Keratinocyte (primary cell): ENCODE results near the gene MUCL1. TPM values are rescaled to one million over a fixed set of nuclear protein-coding genes. Genes with fewer than 3 reads are reported as not detected.

Source experiments
- DNase-seq: peaks from one replicate; pipeline ENCODE4 v3.0.0-alpha.2; 2011; ENCODE audit warnings: low read depth, missing footprints, low spot score
- FAIRE-seq: peaks from 2 replicates; lab custom pipeline; 2011; peaks lifted over from hg19 to GRCh38; lab: Jason Lieb, UNC
- H2AFZ ChIP-seq: 2 replicates; pipeline ENCODE4 v1.6.0; 2012; ENCODE audit warnings: low read length, control low read depth, inconsistent platforms; ENCODE audit not compliant: control insufficient read depth
- H3K27ac ChIP-seq: 2 replicates; pipeline ENCODE4 v1.5.1; 2011; ENCODE audit warnings: low read length; ENCODE audit not compliant: control insufficient read depth, insufficient read depth
- H3K27me3 ChIP-seq: 3 replicates; pipeline ENCODE4 v1.6.0; 2011; ENCODE audit warnings: low read length; ENCODE audit not compliant: control insufficient read depth, insufficient read depth; ENCODE audit errors: extremely low read depth
- H3K36me3 ChIP-seq, 2 experiments: 2 replicates in 1 of 2; 3 replicates in 1 of 2; pipeline ENCODE4 v1.5.1; 2011; ENCODE audit warnings: low read length in 2 of 2, mild to moderate bottlenecking in 1 of 2; ENCODE audit not compliant: control insufficient read depth in 2 of 2, insufficient read depth in 2 of 2; ENCODE audit errors: extremely low read depth in 1 of 2
- H3K4me1 ChIP-seq: 3 replicates; pipeline ENCODE4 v1.5.1; 2011; ENCODE audit warnings: low read length; ENCODE audit not compliant: control insufficient read depth, insufficient read depth; ENCODE audit errors: extremely low read depth
- H3K4me2 ChIP-seq: 3 replicates; pipeline ENCODE4 v1.6.0; 2011; ENCODE audit warnings: low read depth, low read length; ENCODE audit not compliant: control insufficient read depth, insufficient read depth; ENCODE audit errors: extremely low read depth
- H3K4me3 ChIP-seq, 3 experiments: fragments of 200-600 bp in 1 of 3; sonication (generic) in 1 of 3; 2 replicates in 2 of 3; 3 replicates in 1 of 3; pipeline ENCODE4 v1.5.1; 2011 to 2016; ENCODE audit warnings: low read length in 3 of 3, mild to moderate bottlenecking in 3 of 3, control low read depth in 2 of 3, inconsistent platforms in 1 of 3, low read depth in 1 of 3, mixed read lengths in 1 of 3, mixed run types in 1 of 3, moderate library complexity in 1 of 3; ENCODE audit not compliant: control insufficient read depth in 2 of 3, insufficient read depth in 2 of 3; ENCODE audit errors: extremely low read depth in 1 of 3
- H3K79me2 ChIP-seq: 2 replicates; pipeline ENCODE4 v1.6.0; 2012; ENCODE audit warnings: low read length; ENCODE audit not compliant: control insufficient read depth, insufficient read depth
- H3K9ac ChIP-seq: 3 replicates; pipeline ENCODE4 v1.6.0; 2011; ENCODE audit warnings: low read length; ENCODE audit not compliant: control insufficient read depth, insufficient read depth; ENCODE audit errors: extremely low read depth
- H3K9me1 ChIP-seq: 3 replicates; pipeline ENCODE4 v1.6.0; 2011; ENCODE audit warnings: low read length; ENCODE audit not compliant: control insufficient read depth, insufficient read depth; ENCODE audit errors: extremely low read depth
- H3K9me3 ChIP-seq: 2 replicates; pipeline ENCODE4 v1.5.1; 2012; ENCODE audit warnings: low read depth, low read length; ENCODE audit not compliant: control insufficient read depth
- H4K20me1 ChIP-seq: 3 replicates; pipeline ENCODE4 v1.6.0; 2011; ENCODE audit warnings: low read length; ENCODE audit not compliant: control insufficient read depth, insufficient read depth; ENCODE audit errors: extremely low read depth
- CTCF ChIP-seq, 3 experiments: IDR thresholded peaks in 1 of 3; conservative IDR thresholded peaks in 1 of 3; optimal IDR thresholded peaks in 1 of 3; 2 replicates in 2 of 3; 3 replicates in 1 of 3; pipeline versions ENCODE3 to v1.5.1; 2011; ENCODE audit warnings: low read length in 3 of 3, mild to moderate bottlenecking in 3 of 3, moderate library complexity in 2 of 3, control low read depth in 1 of 3, inconsistent platforms in 1 of 3; ENCODE audit not compliant: insufficient read depth in 2 of 3; ENCODE audit errors: extremely low read depth in 1 of 3
- EZH2 ChIP-seq: IDR thresholded peaks from one replicate; pipeline ENCODE4 v1.6.1; 2012; ENCODE audit warnings: inconsistent platforms, mild to moderate bottlenecking, low read length, moderate library complexity
- dilution Hi-C: fragments of 300-500 bp; cut with MboI; formaldehyde crosslinking; loops from one replicate; pipeline ENCODE4 v1.7.0; 2020; ENCODE audit warnings: low sequenced_read_pairs; ENCODE audit not compliant: extremely low pct_ligation_motif_present
- polyA plus RNA-seq, 5 experiments: library from polyadenylated mRNA; depleted of rRNA in 3 of 5; stranded (reverse) in 3 of 5; stranded (forward) in 1 of 5; unstranded in 1 of 5; fragments of >200 nt; gene quantifications; 1 replicate in 1 of 5; 2 replicates in 3 of 5; 3 replicates in 1 of 5; pipeline versions ENCODE4 v1.2.1 to v1.2.3, GENCODE V29; 2011 to 2012; ENCODE audit warnings: missing spikeins in 2 of 5, low read depth in 1 of 5, low replicate concordance in 1 of 5

MUCL1 gene
- polyA plus RNA-seq, 1 donor (not counting 4 experiments of a cell fraction or from before 2014, with no cell fraction given), result 2.9 TPM

DNA sequence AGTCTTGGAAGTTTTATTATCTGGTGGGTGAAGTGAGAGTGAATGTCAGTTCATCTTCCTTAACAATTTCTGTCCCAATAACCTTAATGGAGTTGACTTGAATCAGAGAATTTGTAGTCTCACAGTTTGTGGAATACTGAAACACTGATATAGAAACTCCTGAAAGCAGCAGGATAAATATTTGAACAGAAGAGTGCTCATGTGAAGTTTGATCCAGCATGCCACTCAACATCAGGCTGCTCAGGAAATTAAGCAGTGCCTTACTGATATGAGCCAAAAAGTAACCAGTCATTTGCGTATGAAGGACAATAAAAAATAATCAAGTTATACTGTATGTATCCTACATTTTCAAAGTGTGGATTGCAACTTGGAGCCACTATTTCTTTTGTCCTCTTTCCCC, 15.7 kb downstream of the MUCL1 start:
- dilution Hi-C loops, result no loop called here
- H3K4me3 ChIP-seq, result no peak overlapping the region
- H3K9me1 ChIP-seq, result no peaks in the 10 kb centered on the region
- no peaks in the 10 kb centered on the region for H3K4me1 ChIP-seq
- no peak overlapping the region for H3K4me2 ChIP-seq
- no peak for TF ChIP-seq CTCF (optimal IDR thresholded peaks at IDR 0.05 in 1 of 3, IDR thresholded peaks at IDR 0.05 in 1 of 3, conservative IDR thresholded peaks at IDR 0.05 in 1 of 3; ENCODE audit: extremely low read depth in 1 of 3, insufficient read depth in 2 of 3, low read length in 3 of 3)
- no peak for TF ChIP-seq EZH2
- H3K27ac ChIP-seq, result no peak overlapping the region
- H3K27me3 ChIP-seq, result no peaks in the 10 kb centered on the region
- H3K9ac ChIP-seq, result no peak overlapping the region
- H3K9me3 ChIP-seq, result no peaks in the 10 kb centered on the region
- no peak overlapping the region for H2AFZ ChIP-seq
- H3K36me3 ChIP-seq, result no peaks in the 10 kb centered on the region
- H4K20me1 ChIP-seq, result no peaks in the 10 kb centered on the region
- DNase-seq (no peak), FAIRE-seq (no peak)
- no peaks in the 10 kb centered on the region for H3K79me2 ChIP-seq

GRCh38 chr12:54870617-54871016, 16.3 kb downstream of the MUCL1 start:
- Histone ChIP-seq H3K36me3 (no peaks in the 10 kb centered on the region), H3K27me3 (no peaks in the 10 kb centered on the region), H4K20me1 (no peaks in the 10 kb centered on the region), H3K4me3 (no peak overlapping the region), H3K4me1 (no peaks in the 10 kb centered on the region), H3K79me2 (no peaks in the 10 kb centered on the region), H3K27ac (no peak overlapping the region), H3K4me2 (no peak overlapping the region), H3K9ac (no peak overlapping the region), H2AFZ (no peak overlapping the region), H3K9me1 (no peaks in the 10 kb centered on the region), H3K9me3 (no peaks in the 10 kb centered on the region)
- DNase-seq, result no peak
- TF ChIP-seq CTCF (optimal IDR thresholded peaks at IDR 0.05 in 1 of 3, IDR thresholded peaks at IDR 0.05 in 1 of 3, conservative IDR thresholded peaks at IDR 0.05 in 1 of 3; ENCODE audit: extremely low read depth in 1 of 3, insufficient read depth in 2 of 3, low read length in 3 of 3) (no peak), EZH2 (no peak)
- FAIRE-seq, result no peak
- dilution Hi-C loops, result no loop called here
